HG03354 (cell line): ENCODE measurements around the gene WWC1.
A peak's percentile ranks its signal among the peaks of the same experiment; 100 is the strongest.

ENCODE experiments used
- ATAC-seq: cut with Tn5 transposase; IDR thresholded peaks from one replicate; pipeline ENCODE4 v1.9.1; 2021; ENCODE audit warnings: mild to moderate bottlenecking; ENCODE audit not compliant: unreplicated experiment, poor library complexity, severe bottlenecking

The WWC1 gene

GRCh38 chr5:168464641-168465040, 173.2 kb downstream of the WWC1 start:
- ATAC-seq, result no peak

- no peak for ATAC-seq
These were observed 176.4 kb downstream of the WWC1 start for GRCh38 chr5:168467755-168468330.

GRCh38 chr5:168468836-168469235, 177.4 kb downstream of the WWC1 start:
- ATAC-seq, result no peak

- no peak for ATAC-seq
These were observed 178.4 kb downstream of the WWC1 start for GRCh38 chr5:168469816-168470215.

GRCh38 chr5:168471785-168472184, 180.3 kb downstream of the WWC1 start:
- ATAC-seq, result no peak

- no peak for ATAC-seq
These were observed 180.9 kb downstream of the WWC1 start for GRCh38 chr5:168472329-168472728.

GRCh38 chr5:168474319-168474718, 182.9 kb downstream of the WWC1 start:
- no peak for ATAC-seq

GRCh38 chr5:168477060-168477459, 185.6 kb downstream of the WWC1 start:
- no peak for ATAC-seq

GRCh38 chr5:168479166-168479565, 187.7 kb downstream of the WWC1 start:
- no peak for ATAC-seq

GRCh38 chr5:168480601-168481000, 189.2 kb downstream of the WWC1 start:
- ATAC-seq, result no peak

- ATAC-seq, result peak; percentile 96
These were observed 189.9 kb downstream of the WWC1 start for GRCh38 chr5:168481330-168481788.

- no peak for ATAC-seq
These were observed 190.9 kb downstream of the WWC1 start for GRCh38 chr5:168482361-168482760.

GRCh38 chr5:168486136-168486879, 194.9 kb downstream of the WWC1 start, which contains the start of gene RARS1:
Gene RARS1, plus strand, starts transcription at chr5:168486471. Its CDS starts 28 bp downstream, at chr5:168486499.
- peak; percentile 86 for ATAC-seq

GRCh38 chr5:168489059-168489458, 197.6 kb downstream of the WWC1 start:
- ATAC-seq, result no peak

- ATAC-seq, result no peak
These were observed 202.7 kb downstream of the WWC1 start for GRCh38 chr5:168494057-168494555.

GRCh38 chr5:168502563-168503237, 211.3 kb downstream of the WWC1 start:
- ATAC-seq, result no peak

- ATAC-seq, result no peak
These were observed 222.5 kb downstream of the WWC1 start for GRCh38 chr5:168513861-168514428.
